ENCODE data around the gene EGFR.

GRCh38 chr7:55065079-55065478 is 46.3 kb downstream of the EGFR start:
- TF ChIP-seq CTCF (conservative IDR thresholded peaks at IDR 0.05 in 1 of 2, IDR thresholded peaks at IDR 0.05 in 1 of 2; ENCODE audit: low read depth in 1 of 2, low read length in 2 of 2) (no peak), EZH2 (IDR thresholded peaks at IDR 0.05; ENCODE audit: low read length, missing control alignments) (no peak)

All from fibroblast of lung (primary cell).